Measurements from ENCODE around the gene TRIP10. TPM values are rescaled to one million over a fixed set of nuclear protein-coding genes. Genes with fewer than 3 reads are reported as not detected.
"Not testable (repeated sequence)": the region's sequence is repeated elsewhere in the genome, so short reads cannot be mapped to it uniquely, and the experiment has no call there.

Gene TRIP10
- total RNA-seq, 2 donors from 2014 or later: 111 to 116 TPM

DNA sequence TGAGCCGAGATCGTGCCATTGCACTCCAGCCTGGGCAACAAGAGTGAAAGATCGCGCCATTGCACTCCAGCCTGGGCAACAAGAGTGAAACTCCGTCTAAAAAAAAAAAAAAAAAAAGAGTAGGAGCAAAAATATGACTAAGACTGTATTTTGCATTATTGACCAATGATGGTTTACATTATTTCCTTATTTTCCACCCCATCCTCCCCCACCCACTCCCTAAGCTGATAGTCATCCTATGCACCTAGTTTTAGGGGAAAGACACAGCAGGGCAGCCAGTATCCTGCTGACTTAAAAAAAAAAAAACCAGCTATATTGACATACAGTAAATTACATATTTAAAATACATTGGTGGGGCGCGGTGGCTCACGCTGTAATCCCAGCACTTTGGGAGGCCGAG is 58.2 kb downstream of the TRIP10 start:
- Mint-ChIP-seq H3K27ac (no peak overlapping the region), H3K4me1 (peaks cover 4% of the 10 kb centered on the region), H3K27me3 (ENCODE audit: insufficient read depth) (peaks cover 4% of the 10 kb centered on the region), H3K4me3 (no peak overlapping the region), H3K36me3 (ENCODE audit: low read depth) (no peaks in the 10 kb centered on the region), H3K9me3 (peaks cover 32% of the 10 kb centered on the region)
- H3K27ac ChIP-seq (ENCODE audit: low read depth, low read length): no peak overlapping the region
- H3K27me3 ChIP-seq (ENCODE audit: control insufficient read depth, insufficient read depth, low read length, poor library complexity, severe bottlenecking): no peaks in the 10 kb centered on the region
- peaks cover 36% of the 10 kb centered on the region for H3K9me3 ChIP-seq (ENCODE audit: control insufficient read depth, low read length)
- H3K36me3 ChIP-seq (ENCODE audit: control insufficient read depth, insufficient read depth, low read length): no peaks in the 10 kb centered on the region
- H3K4me3 ChIP-seq (ENCODE audit: low read length): no peak overlapping the region
- DNase-seq: no peak
- H3K9ac ChIP-seq (ENCODE audit: extremely low read depth, low read length, poor library complexity, severe bottlenecking): no peak overlapping the region
- no peaks in the 10 kb centered on the region for H3K4me1 ChIP-seq (ENCODE audit: control insufficient read depth, insufficient read depth, low read length)
- TF ChIP-seq, protein P1, sequence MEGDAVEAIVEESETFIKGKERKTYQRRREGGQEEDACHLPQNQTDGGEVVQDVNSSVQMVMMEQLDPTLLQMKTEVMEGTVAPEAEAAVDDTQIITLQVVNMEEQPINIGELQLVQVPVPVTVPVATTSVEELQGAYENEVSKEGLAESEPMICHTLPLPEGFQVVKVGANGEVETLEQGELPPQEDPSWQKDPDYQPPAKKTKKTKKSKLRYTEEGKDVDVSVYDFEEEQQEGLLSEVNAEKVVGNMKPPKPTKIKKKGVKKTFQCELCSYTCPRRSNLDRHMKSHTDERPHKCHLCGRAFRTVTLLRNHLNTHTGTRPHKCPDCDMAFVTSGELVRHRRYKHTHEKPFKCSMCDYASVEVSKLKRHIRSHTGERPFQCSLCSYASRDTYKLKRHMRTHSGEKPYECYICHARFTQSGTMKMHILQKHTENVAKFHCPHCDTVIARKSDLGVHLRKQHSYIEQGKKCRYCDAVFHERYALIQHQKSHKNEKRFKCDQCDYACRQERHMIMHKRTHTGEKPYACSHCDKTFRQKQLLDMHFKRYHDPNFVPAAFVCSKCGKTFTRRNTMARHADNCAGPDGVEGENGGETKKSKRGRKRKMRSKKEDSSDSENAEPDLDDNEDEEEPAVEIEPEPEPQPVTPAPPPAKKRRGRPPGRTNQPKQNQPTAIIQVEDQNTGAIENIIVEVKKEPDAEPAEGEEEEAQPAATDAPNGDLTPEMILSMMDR (conservative IDR thresholded peaks at IDR 0.05): no peak
- WGBS, 2 experiments (ENCODE audit: insufficient coverage in 1 of 2, insufficient read length in 1 of 2): 91 to 92% methylated on average over 4 to 9 of the region's 9 CpGs

DNA sequence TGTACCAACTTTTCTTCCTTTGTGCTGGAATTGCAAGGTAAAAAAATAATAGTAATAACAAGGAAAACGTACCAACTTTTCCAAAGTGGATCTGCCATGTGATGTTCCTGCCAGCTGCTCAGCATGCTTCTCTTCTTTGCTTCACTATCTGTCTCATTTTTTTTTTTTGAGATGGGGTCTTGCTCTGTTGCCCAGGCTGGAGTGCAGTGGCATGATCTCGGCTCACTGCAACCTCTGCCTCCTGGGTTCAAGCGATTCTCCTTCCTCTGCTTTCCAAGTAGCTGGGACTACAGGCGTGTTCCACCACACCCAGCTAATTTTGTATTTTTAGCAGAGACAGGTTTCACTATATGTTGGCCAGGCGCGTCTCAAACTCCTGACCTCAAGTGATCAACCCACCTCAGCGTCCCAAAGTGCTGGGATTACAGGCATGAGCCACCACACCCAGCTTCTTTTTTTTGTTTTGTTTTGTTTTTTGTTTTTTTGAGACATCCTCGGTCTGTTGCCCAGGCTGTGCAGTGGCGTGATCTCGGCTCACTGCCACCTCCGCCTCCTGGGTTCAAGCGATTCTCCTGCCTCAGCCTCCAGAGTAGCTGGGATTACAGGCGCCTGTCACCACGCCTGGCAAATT is 60.8 kb downstream of the TRIP10 start:
- not testable (repeated sequence) for H3K4me1 Mint-ChIP-seq; H3K36me3 Mint-ChIP-seq (ENCODE audit: low read depth); H3K4me1 ChIP-seq (ENCODE audit: control insufficient read depth, insufficient read depth, low read length); H3K27ac Mint-ChIP-seq; H3K27me3 Mint-ChIP-seq (ENCODE audit: insufficient read depth); H3K36me3 ChIP-seq (ENCODE audit: control insufficient read depth, insufficient read depth, low read length); H3K4me3 ChIP-seq (ENCODE audit: low read length); H3K27me3 ChIP-seq (ENCODE audit: control insufficient read depth, insufficient read depth, low read length, poor library complexity, severe bottlenecking); H3K4me3 Mint-ChIP-seq; H3K27ac ChIP-seq (ENCODE audit: low read depth, low read length); H3K9ac ChIP-seq (ENCODE audit: extremely low read depth, low read length, poor library complexity, severe bottlenecking); DNase-seq
- peaks cover 26% of the 10 kb centered on the region for H3K9me3 ChIP-seq (ENCODE audit: control insufficient read depth, low read length)
- 77 to 80% methylated on average over 7 to 14 of the region's 14 CpGs for WGBS, 2 experiments (ENCODE audit: insufficient coverage in 1 of 2, insufficient read length in 1 of 2)
- H3K9me3 Mint-ChIP-seq: peaks cover 14% of the 10 kb centered on the region

DNA sequence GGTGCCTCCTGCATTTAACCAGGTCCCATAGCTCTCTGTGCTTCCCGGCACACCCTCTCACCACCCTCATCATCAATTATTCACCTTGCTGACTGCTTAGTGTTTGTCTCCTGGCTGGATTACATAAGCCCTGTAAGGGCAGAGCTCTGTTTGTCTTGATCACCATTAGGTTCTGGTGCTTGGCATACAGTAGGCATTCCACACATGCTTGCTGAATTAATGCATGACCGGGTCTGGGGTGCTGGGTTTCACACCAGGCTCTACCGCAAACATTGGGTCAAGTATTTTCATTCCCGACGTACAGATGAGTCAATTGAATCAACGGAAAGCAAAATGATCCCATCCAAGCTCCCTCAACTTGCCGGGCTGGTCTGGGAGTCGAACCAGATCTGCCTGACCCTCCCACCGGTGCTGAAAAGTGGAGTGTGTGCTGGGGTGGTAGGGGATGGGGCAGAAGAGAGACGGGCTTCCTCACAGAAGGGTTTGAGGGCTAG is 61.6 kb downstream of the TRIP10 start:
- no peaks in the 10 kb centered on the region for H3K36me3 ChIP-seq (ENCODE audit: control insufficient read depth, insufficient read depth, low read length)
- H3K9ac ChIP-seq (ENCODE audit: extremely low read depth, low read length, poor library complexity, severe bottlenecking): no peak overlapping the region
- WGBS, 2 experiments (ENCODE audit: insufficient coverage in 1 of 2, insufficient read length in 1 of 2): 80 to 90% methylated on average over 8 to 10 of the region's 10 CpGs
- peaks cover 14% of the 10 kb centered on the region for H3K9me3 Mint-ChIP-seq
- H3K9me3 ChIP-seq (ENCODE audit: control insufficient read depth, low read length): peaks cover 24% of the 10 kb centered on the region
- H3K27me3 ChIP-seq (ENCODE audit: control insufficient read depth, insufficient read depth, low read length, poor library complexity, severe bottlenecking): no peaks in the 10 kb centered on the region
- peaks cover 4% of the 10 kb centered on the region for H3K4me1 Mint-ChIP-seq
- H3K36me3 Mint-ChIP-seq (ENCODE audit: low read depth): no peaks in the 10 kb centered on the region
- H3K4me3 Mint-ChIP-seq: no peak overlapping the region
- TF ChIP-seq, protein P1 (conservative IDR thresholded peaks at IDR 0.05): no peak
- no peak overlapping the region for H3K27ac ChIP-seq (ENCODE audit: low read depth, low read length)
- H3K4me1 ChIP-seq (ENCODE audit: control insufficient read depth, insufficient read depth, low read length): no peaks in the 10 kb centered on the region
- no peak overlapping the region for H3K4me3 ChIP-seq (ENCODE audit: low read length)
- H3K27ac Mint-ChIP-seq: no peak overlapping the region
- DNase-seq: no peak
- H3K27me3 Mint-ChIP-seq (ENCODE audit: insufficient read depth): peaks cover 4% of the 10 kb centered on the region

Small RNA genes lying within 50 kb of the gene (microRNA-seq; reads per million reads assigned to microRNA genes)
- gene MIR6791 (ENCODE audit: borderline microRNAs expressed): not detected

Other genes with a start within 250 kb of the TRIP10 start
- gene TUBB4A, start 237.4 kb upstream of the TRIP10 start, total RNA-seq: 1 to 10 TPM; 5.2 to 7.5 TPM
- 1 to 10 TPM in 1 of 2 donors, under 1 TPM in 1; 0.68 to 3.9 TPM for gene TNFSF9, start 208.7 kb upstream of the TRIP10 start, total RNA-seq
- 1 to 10 TPM in 1 of 2 donors, under 1 TPM in 1; 0.92 to 1.8 TPM for gene CD70, start 148.5 kb upstream of the TRIP10 start, total RNA-seq
- gene TNFSF14, start 69.5 kb upstream of the TRIP10 start, total RNA-seq: under 1 TPM; 0.18 to 0.88 TPM
- 10 to 100 TPM; 13.7 to 23.5 TPM for gene C3, start 19.0 kb upstream of the TRIP10 start, total RNA-seq
- gene GPR108, start 2.1 kb upstream of the TRIP10 start, total RNA-seq: 10 to 100 TPM; 61.4 to 67.2 TPM
- gene SH2D3A, start 27.8 kb downstream of the TRIP10 start, total RNA-seq: 10 to 100 TPM; 10.7 to 16.4 TPM
- not detected for gene VAV1, start 33.0 kb downstream of the TRIP10 start, total RNA-seq
- not detected for gene ADGRE1, start 147.9 kb downstream of the TRIP10 start, total RNA-seq

All from endodermal cell (in vitro differentiated cells).